PC-9 (cell line): ENCODE measurements around the gene BANP.

Experiments used
- EZH2 ChIP-seq: fragments of 200-600 bp; sonication (generic); IDR thresholded peaks from 2 replicates; pipeline ENCODE4 v1.8.0; 2017; ENCODE audit warnings: antibody characterized with exemption, low read depth
- TF ChIP-seq, protein P1 (sequence below): fragments of 200-600 bp; sonication (generic); conservative IDR thresholded peaks from 2 replicates; pipeline ENCODE4 v1.6.1; 2017; ENCODE audit warnings: mixed run types, antibody characterized with exemption, mild to moderate bottlenecking, moderate library complexity

- TF ChIP-seq, protein P1, sequence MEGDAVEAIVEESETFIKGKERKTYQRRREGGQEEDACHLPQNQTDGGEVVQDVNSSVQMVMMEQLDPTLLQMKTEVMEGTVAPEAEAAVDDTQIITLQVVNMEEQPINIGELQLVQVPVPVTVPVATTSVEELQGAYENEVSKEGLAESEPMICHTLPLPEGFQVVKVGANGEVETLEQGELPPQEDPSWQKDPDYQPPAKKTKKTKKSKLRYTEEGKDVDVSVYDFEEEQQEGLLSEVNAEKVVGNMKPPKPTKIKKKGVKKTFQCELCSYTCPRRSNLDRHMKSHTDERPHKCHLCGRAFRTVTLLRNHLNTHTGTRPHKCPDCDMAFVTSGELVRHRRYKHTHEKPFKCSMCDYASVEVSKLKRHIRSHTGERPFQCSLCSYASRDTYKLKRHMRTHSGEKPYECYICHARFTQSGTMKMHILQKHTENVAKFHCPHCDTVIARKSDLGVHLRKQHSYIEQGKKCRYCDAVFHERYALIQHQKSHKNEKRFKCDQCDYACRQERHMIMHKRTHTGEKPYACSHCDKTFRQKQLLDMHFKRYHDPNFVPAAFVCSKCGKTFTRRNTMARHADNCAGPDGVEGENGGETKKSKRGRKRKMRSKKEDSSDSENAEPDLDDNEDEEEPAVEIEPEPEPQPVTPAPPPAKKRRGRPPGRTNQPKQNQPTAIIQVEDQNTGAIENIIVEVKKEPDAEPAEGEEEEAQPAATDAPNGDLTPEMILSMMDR: no peak
- no peak for TF ChIP-seq EZH2
These were observed 127.0 kb downstream of the BANP start for GRCh38 chr16:88078111-88078775.
